Vagina (tissue), 2 donors: ENCODE data around the gene CD4. TPM values are rescaled to one million over a fixed set of nuclear protein-coding genes. Genes with fewer than 3 reads are reported as not detected.

Experiments used
- DNase-seq, 2 donors: peaks; one replicate each; pipeline ENCODE4 v3.0.0-alpha.2; 2017; ENCODE audit errors: extremely low spot score in 2 of 2
- H3K27ac ChIP-seq: fragments of 200-600 bp; sonication (generic); one replicate; pipeline ENCODE4 v1.5.1; 2019
- H3K27me3 ChIP-seq: fragments of 200-600 bp; sonication (generic); one replicate; pipeline ENCODE4 v1.5.1; 2019
- H3K36me3 ChIP-seq, 2 donors: fragments of 200-600 bp; sonication (generic); one replicate each; pipeline ENCODE4 v1.5.1; 2017 to 2019
- H3K4me1 ChIP-seq: fragments of 200-600 bp; sonication (generic); one replicate; pipeline ENCODE4 v1.5.1; 2019
- H3K4me3 ChIP-seq, 2 donors: fragments of 200-600 bp; sonication (generic); 1 replicate in 1 of 2; 2 replicates in 1 of 2; pipeline ENCODE4 v1.5.1; 2016 to 2019
- H3K9me3 ChIP-seq: fragments of 200-600 bp; sonication (generic); one replicate; pipeline ENCODE4 v1.5.1; 2019
- CTCF ChIP-seq, 3 experiments: fragments of 450-650 bp in 2 of 3; fragments of 200-600 bp in 1 of 3; sonication (generic) in 1 of 3; IDR thresholded peaks; one replicate each; pipeline ENCODE4 v1.5.1; 2017 to 2019; ENCODE audit warnings: antibody characterized with exemption in 3 of 3, mild to moderate bottlenecking in 2 of 3, moderate library complexity in 2 of 3
- POLR2A ChIP-seq, 2 donors: fragments of 450-650 bp; IDR thresholded peaks; one replicate each; pipeline ENCODE4 v1.6.1; 2017; ENCODE audit warnings: antibody characterized with exemption in 2 of 2, mild to moderate bottlenecking in 2 of 2, moderate library complexity in 2 of 2
- POLR2AphosphoS5 ChIP-seq, 2 donors: sonication (generic); formaldehyde crosslinking; IDR thresholded peaks; one replicate each; pipeline ENCODE4 v1.9.0; 2017; ENCODE audit warnings: antibody characterized with exemption in 2 of 2, mild to moderate bottlenecking in 2 of 2, low read depth in 1 of 2; ENCODE audit not compliant: insufficient read depth in 1 of 2
- intact Hi-C: fragments of 100-400 bp; cut with DNase I; formaldehyde crosslinking; loops from one replicate; pipeline ENCODE4 v1.15.1; 2023
- total RNA-seq: library from RNA; depleted of rRNA; stranded (reverse); fragments of >200 nt; gene quantifications from one replicate; pipeline ENCODE4 v1.2.3, GENCODE V29; 2016

CD4 gene
- total RNA-seq, 1 donor from 2014 or later: 14.2 TPM

DNA sequence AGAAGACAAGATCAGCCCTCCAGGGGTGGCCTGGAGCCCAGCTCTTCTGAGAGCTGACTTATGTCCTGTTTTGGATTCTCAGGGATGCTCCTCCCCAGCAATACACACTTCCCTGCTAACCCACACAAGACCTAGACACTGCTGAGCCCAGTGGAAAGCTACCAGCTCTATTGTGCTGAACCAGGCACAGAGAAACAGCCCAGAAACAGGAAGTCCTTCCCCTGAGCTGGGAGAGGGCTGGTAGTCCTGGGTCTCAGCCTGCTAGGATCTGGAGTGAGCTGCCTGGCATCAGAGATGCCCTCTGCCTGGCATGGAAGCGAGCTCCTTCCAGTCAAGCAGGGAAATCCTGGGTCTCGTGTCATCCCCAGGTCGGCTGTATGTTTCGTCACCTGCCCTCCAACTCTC lies 18.2 kb upstream of the CD4 start:
- TF ChIP-seq CTCF (IDR thresholded peaks at IDR 0.05) (no peak), POLR2AphosphoS5 (IDR thresholded peaks at IDR 0.05; ENCODE audit: insufficient read depth in 1 of 2, low read depth in 1 of 2) (no peak), POLR2A (IDR thresholded peaks at IDR 0.05) (no peak)
- Histone ChIP-seq H3K36me3 (peaks cover 0 to 20% of the 10 kb centered on the region in 2 donors), H3K4me3 (no peak overlapping the region), H3K27me3 (no peaks in the 10 kb centered on the region), H3K27ac (peak overlapping the region; percentile 29), H3K9me3 (no peaks in the 10 kb centered on the region), H3K4me1 (peaks cover 48% of the 10 kb centered on the region)
- DNase-seq: no peak
- intact Hi-C loops: no loop called here

- H3K9me3 ChIP-seq: no peaks in the 10 kb centered on the region
- intact Hi-C loops: no loop called here
- no peaks in the 10 kb centered on the region for H3K27me3 ChIP-seq
- peaks cover 48% of the 10 kb centered on the region for H3K4me1 ChIP-seq
- no peak for DNase-seq
- H3K36me3 ChIP-seq: peaks cover 0 to 20% of the 10 kb centered on the region in 2 donors
- no peak for TF ChIP-seq POLR2AphosphoS5 (IDR thresholded peaks at IDR 0.05; ENCODE audit: insufficient read depth in 1 of 2, low read depth in 1 of 2)
- TF ChIP-seq POLR2A (IDR thresholded peaks at IDR 0.05): no peak
- TF ChIP-seq CTCF (IDR thresholded peaks at IDR 0.05): no peak
- peak overlapping the region in 1 of 2 donors; percentile 41 for H3K4me3 ChIP-seq
- peak overlapping the region; percentile 33 for H3K27ac ChIP-seq
Observed at GRCh38 chr12:6771509-6772330, 17.6 kb upstream of the CD4 start.

- H3K4me1 ChIP-seq: peaks cover 46% of the 10 kb centered on the region
- no peak for DNase-seq
- TF ChIP-seq CTCF (IDR thresholded peaks at IDR 0.05) (no peak), POLR2A (IDR thresholded peaks at IDR 0.05) (no peak), POLR2AphosphoS5 (IDR thresholded peaks at IDR 0.05; ENCODE audit: insufficient read depth in 1 of 2, low read depth in 1 of 2) (no peak)
- H3K27me3 ChIP-seq: no peaks in the 10 kb centered on the region
- H3K27ac ChIP-seq: peak within 1 kb of the TSS; percentile 33
- H3K9me3 ChIP-seq: no peaks in the 10 kb centered on the region
- peaks cover 0 to 20% of the 10 kb centered on the region in 2 donors for H3K36me3 ChIP-seq
- H3K4me3 ChIP-seq: peak within 1 kb of the TSS; percentile 16 to 41
- intact Hi-C loops: no loop called here
Observed at GRCh38 chr12:6772331-6772695, 17.0 kb upstream of the CD4 start, which contains the start of gene LAG3. Gene LAG3 (plus strand): TSS chr12:6772520. CDS start chr12:6772853, 333 bp downstream.

DNA sequence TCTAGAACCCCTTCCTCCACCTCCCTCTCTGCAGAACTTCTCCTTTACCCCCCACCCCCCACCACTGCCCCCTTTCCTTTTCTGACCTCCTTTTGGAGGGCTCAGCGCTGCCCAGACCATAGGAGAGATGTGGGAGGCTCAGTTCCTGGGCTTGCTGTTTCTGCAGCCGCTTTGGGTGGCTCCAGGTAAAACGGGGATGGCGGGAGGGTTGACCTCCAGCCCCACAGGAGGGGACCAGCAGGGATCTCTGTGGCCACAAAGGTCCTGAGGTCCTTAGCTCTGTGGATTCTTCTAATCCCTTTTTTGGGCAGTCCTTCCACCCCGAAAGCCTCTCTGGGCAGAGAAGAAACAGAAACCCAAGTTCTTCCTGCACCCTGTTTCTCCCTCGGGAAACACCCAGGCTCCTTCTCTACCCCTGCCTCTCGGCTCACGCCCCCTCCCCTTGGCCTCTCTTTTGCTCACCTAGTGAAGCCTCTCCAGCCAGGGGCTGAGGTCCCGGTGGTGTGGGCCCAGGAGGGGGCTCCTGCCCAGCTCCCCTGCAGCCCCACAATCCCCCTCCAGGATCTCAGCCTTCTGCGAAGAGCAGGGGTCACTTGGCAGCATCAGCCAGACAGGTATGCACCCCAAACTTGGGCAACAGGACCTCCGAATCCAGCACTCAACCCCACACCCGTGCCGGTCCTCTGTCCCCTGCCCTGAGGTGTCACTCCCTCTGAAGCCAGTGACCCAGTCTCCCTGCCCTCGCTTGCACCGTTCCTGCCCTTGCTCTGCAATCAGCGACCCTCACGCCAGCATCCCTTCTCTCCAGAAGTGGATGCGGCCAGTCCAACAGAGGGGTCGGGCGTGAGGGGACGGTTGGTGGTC lies 16.4 kb upstream of the CD4 start:
- TF ChIP-seq POLR2A (IDR thresholded peaks at IDR 0.05) (no peak), CTCF (IDR thresholded peaks at IDR 0.05) (no peak), POLR2AphosphoS5 (IDR thresholded peaks at IDR 0.05; ENCODE audit: insufficient read depth in 1 of 2, low read depth in 1 of 2) (no peak)
- no peaks in the 10 kb centered on the region for H3K27me3 ChIP-seq
- H3K27ac ChIP-seq: peak overlapping the region; percentile 33
- no peaks in the 10 kb centered on the region for H3K9me3 ChIP-seq
- peaks cover 44% of the 10 kb centered on the region for H3K4me1 ChIP-seq
- peak overlapping the region; percentile 16 to 41 for H3K4me3 ChIP-seq
- DNase-seq: no peak
- intact Hi-C loops: no loop called here
- H3K36me3 ChIP-seq: peaks cover 0 to 20% of the 10 kb centered on the region in 2 donors
